Nephron (organoid): Measurements from ENCODE around the gene CFAP119.

Experiments
- H3K27ac Mint-ChIP-seq, 3 experiments: 2 replicates each; pipeline ENCODE4 v1.8.0; 2020; ENCODE audit warnings: mixed read lengths in 3 of 3, mild to moderate bottlenecking in 2 of 3, moderate library complexity in 1 of 3
- H3K27me3 Mint-ChIP-seq: 2 replicates; pipeline ENCODE4 v1.8.0; 2021; ENCODE audit warnings: low read depth, mild to moderate bottlenecking, moderate library complexity, mixed read lengths
- H3K36me3 Mint-ChIP-seq: 2 replicates; pipeline ENCODE4 v1.8.0; 2020; ENCODE audit warnings: low read depth, mixed read lengths
- H3K4me1 Mint-ChIP-seq: 2 replicates; pipeline ENCODE4 v1.8.0; 2020; ENCODE audit warnings: mixed read lengths
- H3K4me3 Mint-ChIP-seq, 3 experiments: 2 replicates each; pipeline ENCODE4 v1.8.0; 2020; ENCODE audit warnings: mild to moderate bottlenecking in 3 of 3, mixed read lengths in 3 of 3, moderate library complexity in 2 of 3
- H3K9me3 Mint-ChIP-seq: 2 replicates; pipeline ENCODE4 v1.8.0; 2020; ENCODE audit warnings: mixed read lengths
- TF ChIP-seq, protein P1 (sequence below), 3 experiments: fragments of 200-600 bp; sonication (generic); IDR thresholded peaks; one replicate each; pipeline ENCODE4 v1.5.0; 2021; ENCODE audit warnings: antibody characterized with exemption in 3 of 3; ENCODE audit not compliant: unreplicated experiment in 3 of 3

CFAP119 gene

DNA sequence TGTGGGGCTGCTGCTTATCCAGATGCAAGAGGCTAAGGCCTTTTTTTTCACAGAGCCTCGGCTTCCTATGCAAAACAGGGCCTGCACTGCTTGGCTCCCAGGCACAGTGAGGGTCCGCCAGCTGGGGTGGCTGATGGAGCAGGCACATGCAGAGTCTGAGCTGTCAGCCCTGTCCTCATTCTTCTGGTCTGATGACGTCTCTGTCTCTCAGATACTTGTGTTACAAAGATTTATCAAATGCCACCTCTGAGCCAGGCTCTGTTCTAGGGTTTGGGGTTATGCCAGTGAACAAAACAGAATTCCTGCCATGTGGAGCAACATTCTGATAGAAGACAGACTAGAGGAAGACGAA, 5.0 kb upstream of the CFAP119 start:
- Mint-ChIP-seq H3K27ac (no peak overlapping the region), H3K9me3 (no peaks in the 10 kb centered on the region), H3K4me1 (peaks cover 15% of the 10 kb centered on the region), H3K27me3 (no peaks in the 10 kb centered on the region), H3K4me3 (no peak overlapping the region), H3K36me3 (peaks cover 63% of the 10 kb centered on the region)
- TF ChIP-seq, protein P1, sequence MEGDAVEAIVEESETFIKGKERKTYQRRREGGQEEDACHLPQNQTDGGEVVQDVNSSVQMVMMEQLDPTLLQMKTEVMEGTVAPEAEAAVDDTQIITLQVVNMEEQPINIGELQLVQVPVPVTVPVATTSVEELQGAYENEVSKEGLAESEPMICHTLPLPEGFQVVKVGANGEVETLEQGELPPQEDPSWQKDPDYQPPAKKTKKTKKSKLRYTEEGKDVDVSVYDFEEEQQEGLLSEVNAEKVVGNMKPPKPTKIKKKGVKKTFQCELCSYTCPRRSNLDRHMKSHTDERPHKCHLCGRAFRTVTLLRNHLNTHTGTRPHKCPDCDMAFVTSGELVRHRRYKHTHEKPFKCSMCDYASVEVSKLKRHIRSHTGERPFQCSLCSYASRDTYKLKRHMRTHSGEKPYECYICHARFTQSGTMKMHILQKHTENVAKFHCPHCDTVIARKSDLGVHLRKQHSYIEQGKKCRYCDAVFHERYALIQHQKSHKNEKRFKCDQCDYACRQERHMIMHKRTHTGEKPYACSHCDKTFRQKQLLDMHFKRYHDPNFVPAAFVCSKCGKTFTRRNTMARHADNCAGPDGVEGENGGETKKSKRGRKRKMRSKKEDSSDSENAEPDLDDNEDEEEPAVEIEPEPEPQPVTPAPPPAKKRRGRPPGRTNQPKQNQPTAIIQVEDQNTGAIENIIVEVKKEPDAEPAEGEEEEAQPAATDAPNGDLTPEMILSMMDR (IDR thresholded peaks at IDR 0.05; ENCODE audit: unreplicated experiment in 3 of 3) = no peak

- Mint-ChIP-seq H3K36me3 (peaks cover 60% of the 10 kb centered on the region), H3K9me3 (no peaks in the 10 kb centered on the region), H3K27ac (no peak overlapping the region), H3K27me3 (no peaks in the 10 kb centered on the region), H3K4me1 (peaks cover 17% of the 10 kb centered on the region), H3K4me3 (no peak overlapping the region)
- TF ChIP-seq, protein P1 (IDR thresholded peaks at IDR 0.05; ENCODE audit: unreplicated experiment in 3 of 3) = no peak
Observed at GRCh38 chr16:30766206-30766932, 4.5 kb upstream of the CFAP119 start.

DNA sequence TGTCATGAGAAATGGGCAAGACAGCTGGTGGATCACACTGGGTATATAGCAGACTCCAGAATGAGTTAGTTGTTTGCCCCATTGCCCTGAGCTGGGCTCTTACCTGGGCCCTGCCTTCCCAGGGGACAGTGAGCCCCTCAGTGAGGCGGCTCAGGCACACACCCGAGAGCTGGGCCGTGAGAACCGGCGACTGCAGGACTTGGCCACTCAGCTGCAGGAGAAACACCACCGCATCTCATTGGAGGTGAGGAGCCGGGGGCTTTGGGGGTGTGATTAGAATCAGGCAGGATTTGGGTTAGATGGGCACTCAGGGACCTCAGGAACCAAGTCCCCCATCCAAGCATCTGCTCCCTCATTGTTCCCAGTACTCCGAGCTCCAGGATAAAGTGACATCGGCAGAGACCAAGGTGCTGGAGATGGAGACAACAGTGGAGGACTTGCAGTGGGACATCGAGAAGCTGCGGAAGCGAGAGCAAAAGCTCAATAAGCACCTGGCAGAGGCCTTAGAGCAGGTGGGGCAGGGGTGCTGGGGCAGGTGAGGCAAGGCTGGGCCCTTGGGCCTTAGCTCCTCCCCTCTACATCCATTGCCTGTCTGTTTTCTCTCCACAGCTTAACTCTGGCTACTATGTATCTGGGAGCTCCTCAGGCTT, 3.1 kb upstream of the CFAP119 start:
- H3K27ac Mint-ChIP-seq = no peak overlapping the region
- H3K36me3 Mint-ChIP-seq = peaks cover 58% of the 10 kb centered on the region
- TF ChIP-seq, protein P1 (IDR thresholded peaks at IDR 0.05; ENCODE audit: unreplicated experiment in 3 of 3) = no peak
- H3K4me1 Mint-ChIP-seq = peaks cover 23% of the 10 kb centered on the region
- H3K9me3 Mint-ChIP-seq = no peaks in the 10 kb centered on the region
- H3K27me3 Mint-ChIP-seq = no peaks in the 10 kb centered on the region
- peak overlapping the region; percentile 30 to 55 (median 38) for H3K4me3 Mint-ChIP-seq

- Mint-ChIP-seq H3K9me3 (no peaks in the 10 kb centered on the region), H3K4me3 (peak overlapping the region; percentile 88 to 98 (median 97)), H3K36me3 (peaks cover 53% of the 10 kb centered on the region), H3K4me1 (peaks cover 23% of the 10 kb centered on the region), H3K27me3 (no peaks in the 10 kb centered on the region), H3K27ac (no peak overlapping the region)
- TF ChIP-seq, protein P1 (IDR thresholded peaks at IDR 0.05; ENCODE audit: unreplicated experiment in 3 of 3) = no peak
Observed at GRCh38 chr16:30764086-30764485, 2.2 kb upstream of the CFAP119 start.

DNA sequence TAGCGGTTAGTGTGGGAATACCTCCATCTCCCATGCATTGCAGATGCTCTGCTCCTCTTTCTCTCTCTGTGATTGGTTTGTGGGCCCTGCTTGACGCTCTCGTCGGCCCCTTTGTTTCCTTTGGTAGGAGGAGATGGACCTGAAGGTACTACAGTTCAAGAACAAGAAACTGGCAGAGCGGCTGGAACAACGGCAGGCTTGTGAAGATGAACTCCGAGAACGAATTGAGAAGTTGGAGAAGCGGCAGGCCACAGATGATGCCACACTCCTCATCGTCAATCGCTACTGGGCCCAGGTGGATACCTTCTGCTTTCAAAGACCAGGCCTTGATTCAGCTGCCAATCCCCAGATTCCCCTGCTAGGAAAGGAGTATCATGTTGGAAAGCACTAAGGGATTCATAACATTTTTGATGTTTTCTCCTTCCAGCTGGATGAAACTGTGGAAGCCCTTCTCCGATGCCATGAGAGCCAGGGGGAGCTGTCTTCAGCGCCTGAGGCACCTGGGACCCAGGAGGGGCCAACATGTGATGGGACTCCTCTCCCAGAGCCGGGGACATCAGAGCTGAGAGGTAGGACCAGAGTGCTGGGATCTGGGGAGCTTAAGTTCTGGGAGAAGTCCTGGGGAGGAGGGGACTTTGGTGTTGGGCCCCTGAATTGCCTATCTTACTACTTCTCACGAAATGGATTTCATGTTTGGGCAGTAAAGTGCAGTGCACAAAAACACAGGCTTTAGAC, 1.3 kb upstream of the CFAP119 start:
- Mint-ChIP-seq H3K9me3 (no peaks in the 10 kb centered on the region), H3K4me3 (peak overlapping the region; percentile 88 to 98 (median 97)), H3K4me1 (peaks cover 23% of the 10 kb centered on the region), H3K36me3 (peaks cover 47% of the 10 kb centered on the region), H3K27ac (peak overlapping the region; percentile 17 to 86 (median 85)), H3K27me3 (no peaks in the 10 kb centered on the region)
- TF ChIP-seq, protein P1 (IDR thresholded peaks at IDR 0.05; ENCODE audit: unreplicated experiment in 3 of 3) = no peak
